HepG2 (cell line): ENCODE data around the gene ACADVL. TPM values are rescaled to one million over a fixed set of nuclear protein-coding genes. Genes with fewer than 3 reads are reported as not detected.

Experiments
- BATF2 ChIP-seq: sonication (generic); formaldehyde crosslinking; IDR thresholded peaks from 2 replicates; pipeline ENCODE4 v1.8.0; 2022; ENCODE audit warnings: mild to moderate bottlenecking, missing genetic modification reagents, moderate library complexity
- GMEB1 ChIP-seq: sonication (generic); formaldehyde crosslinking; IDR thresholded peaks from 2 replicates; pipeline ENCODE4 v1.5.1; 2020; ENCODE audit warnings: missing genetic modification reagents, mild to moderate bottlenecking, borderline replicate concordance
- HES4 ChIP-seq: sonication (generic); formaldehyde crosslinking; IDR thresholded peaks from 2 replicates; pipeline ENCODE4 v1.9.0; 2021; ENCODE audit warnings: mild to moderate bottlenecking, missing genetic modification reagents, borderline replicate concordance
- ISL2 ChIP-seq: sonication (generic); formaldehyde crosslinking; IDR thresholded peaks from 2 replicates; pipeline ENCODE4 v1.5.0; 2020; ENCODE audit warnings: missing genetic modification reagents
- RARG ChIP-seq: sonication (generic); formaldehyde crosslinking; IDR thresholded peaks from 2 replicates; pipeline ENCODE4 v1.4.0; 2020; ENCODE audit warnings: low read depth, mild to moderate bottlenecking, missing genetic modification reagents
- TCF7 ChIP-seq: sonication (generic); IDR thresholded peaks from 2 replicates; pipeline ENCODE4 v1.6.1; 2016; ENCODE audit warnings: antibody characterized with exemption, low read depth
- ZBTB38 ChIP-seq: sonication (generic); formaldehyde crosslinking; IDR thresholded peaks from 2 replicates; pipeline ENCODE4 v1.5.1; 2020; ENCODE audit warnings: mild to moderate bottlenecking, missing genetic modification reagents
- ZNF564 ChIP-seq: sonication (generic); formaldehyde crosslinking; IDR thresholded peaks from 2 replicates; pipeline ENCODE4 v1.8.1; 2023; ENCODE audit warnings: mild to moderate bottlenecking, missing genetic modification reagents
- polyA plus RNA-seq, 8 experiments: library from polyadenylated mRNA; depleted of rRNA in 3 of 8; stranded (reverse) in 7 of 8; unstranded in 1 of 8; fragments of >200 nt; fragmentation: Illumina TruSeq in 4 of 8; extraction: Trizol in 4 of 8; gene quantifications; 2 replicates each; pipeline versions ENCODE4 v1.2.1 to v1.2.3, GENCODE V29; 2011 to 2016; ENCODE audit warnings: low read depth in 4 of 8, missing spikeins in 1 of 8, mixed read lengths in 1 of 8; ENCODE audit not compliant: insufficient read depth in 1 of 8
- total RNA-seq, 5 experiments: library from RNA; depleted of rRNA; stranded (reverse); fragments of >200 nt; fragmentation: Illumina TruSeq; extraction: Trizol; gene quantifications; 2 replicates each; pipeline ENCODE4 v1.2.3, GENCODE V29; 2016; ENCODE audit warnings: low read depth in 1 of 5

The ACADVL gene
- total and polyA plus RNA-seq, 2 of the 13 experiments (the other 11 are each of a cell fraction or from before 2014, with no cell fraction given) = 219 to 412 TPM

GRCh38 chr17:7173687-7174602 is 45.8 kb upstream of the ACADVL start (continued):
- no peak for TF ChIP-seq RARG (CRISPR knock-in tag)
- no peak for TF ChIP-seq GMEB1 (CRISPR knock-in tag)
- no peak for TF ChIP-seq BATF2 (CRISPR knock-in tag)
- TF ChIP-seq ZNF564 (CRISPR knock-in tag) = no peak
- peak; percentile 94 for TF ChIP-seq ZBTB38 (CRISPR knock-in tag)
- TF ChIP-seq HES4 (CRISPR knock-in tag) = no peak
- no peak for TF ChIP-seq ISL2
- TF ChIP-seq TCF7 = no peak
